ENCODE results near the gene DOCK4. TPM values are rescaled to one million over a fixed set of nuclear protein-coding genes. Genes with fewer than 3 reads are reported as not detected.
"Not testable (repeated sequence)": the region's sequence is repeated elsewhere in the genome, so short reads cannot be mapped to it uniquely, and the experiment has no call there.

The DOCK4 gene
- total RNA-seq, 1 donor from 2014 or later, result 51.2 TPM

GRCh38 chr7:112144284-112145059 lies 61.7 kb downstream of the DOCK4 start:
- DNase-seq (ENCODE audit: low spot score) (no peak), ATAC-seq (no peak)
- intact Hi-C loops (cut with DNase I), result no loop called here

- DNase-seq (ENCODE audit: low spot score) (no peak), ATAC-seq (no peak)
- intact Hi-C loops (cut with DNase I), result no loop called here
Measured at GRCh38 chr7:112143582-112143981, 62.6 kb downstream of the DOCK4 start.

GRCh38 chr7:112143136-112143535 lies 63.1 kb downstream of the DOCK4 start:
- intact Hi-C loops (cut with DNase I), result no loop called here
- DNase-seq (ENCODE audit: low spot score) (no peak), ATAC-seq (no peak)

DNA sequence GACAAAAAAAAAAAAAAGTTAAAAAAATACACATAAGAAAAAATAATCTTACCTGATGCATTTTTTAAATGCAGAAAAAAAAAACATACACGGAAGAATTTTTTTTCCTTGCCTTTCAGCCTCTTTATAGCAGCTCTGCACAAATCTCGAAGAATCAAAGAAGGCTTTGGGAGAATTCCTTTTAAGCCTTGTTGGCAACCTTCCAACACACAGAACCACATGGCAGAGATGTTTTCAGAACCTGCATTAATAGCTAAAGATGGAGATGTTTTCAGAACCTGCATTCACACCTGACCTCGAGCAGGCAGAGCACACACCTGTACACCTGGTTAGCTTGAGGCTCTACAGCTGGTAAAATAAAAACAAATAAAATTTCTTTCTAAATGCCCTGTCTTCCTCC lies 65.6 kb downstream of the DOCK4 start:
- intact Hi-C loops (cut with DNase I), result no loop called here
- no peak for DNase-seq (ENCODE audit: low spot score)
- no peak for ATAC-seq

DNA sequence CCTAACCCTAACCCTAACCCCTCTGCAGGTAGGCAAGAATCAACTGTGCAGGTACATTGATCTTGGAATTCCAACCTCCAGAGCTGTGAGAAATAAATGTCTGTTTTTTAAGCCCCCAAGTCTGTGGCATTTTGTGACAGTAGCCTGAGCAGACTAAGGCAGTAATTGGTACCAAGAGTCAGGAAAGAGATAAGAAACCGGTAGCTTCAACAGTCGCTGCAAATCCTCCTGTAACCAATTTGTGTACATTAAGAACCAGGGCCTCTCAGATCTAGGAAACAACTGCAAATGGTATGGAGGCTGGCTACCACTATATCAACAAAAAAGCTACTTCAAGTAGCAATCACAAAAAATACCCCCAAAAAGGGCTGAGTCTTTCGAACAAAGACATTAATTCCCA lies 67.3 kb downstream of the DOCK4 start:
- intact Hi-C loops (cut with DNase I), result loop anchor here (5.0 kb wide), 1 partner anchor 418 kb away; no protein-coding TSS in a partner anchor
- DNase-seq (ENCODE audit: low spot score) (no peak), ATAC-seq (no peak)

- no peak for ATAC-seq
- no peak for DNase-seq (ENCODE audit: low spot score)
- intact Hi-C loops (cut with DNase I), result loop anchor here (5.0 kb wide), 1 partner anchor 419 kb away; no protein-coding TSS in a partner anchor
Measured at GRCh38 chr7:112138325-112138852, 67.8 kb downstream of the DOCK4 start.

- no peak for DNase-seq (ENCODE audit: low spot score)
- intact Hi-C loops (cut with DNase I), result loop anchor here (5.0 kb wide), 1 partner anchor 420 kb away; no protein-coding TSS in a partner anchor
- no peak for ATAC-seq
Measured at GRCh38 chr7:112137141-112138101, 68.8 kb downstream of the DOCK4 start.

- intact Hi-C loops (cut with DNase I), result loop anchor here (5.0 kb wide), 1 partner anchor 421 kb away; no protein-coding TSS in a partner anchor
- ATAC-seq (no peak), DNase-seq (ENCODE audit: low spot score) (no peak)
Measured at GRCh38 chr7:112136271-112137008, 69.8 kb downstream of the DOCK4 start.

- intact Hi-C loops (cut with DNase I), result loop anchor here (5.0 kb wide), 1 partner anchor 421 kb away; no protein-coding TSS in a partner anchor
- ATAC-seq, result no peak
- DNase-seq (ENCODE audit: low spot score), result no peak
Measured at GRCh38 chr7:112135815-112136214, 70.4 kb downstream of the DOCK4 start.

- ATAC-seq, result no peak
Measured at GRCh38 chr7:112134039-112134438, 72.2 kb downstream of the DOCK4 start.

GRCh38 chr7:112133328-112133727 lies 72.9 kb downstream of the DOCK4 start:
- ATAC-seq (no peak), DNase-seq (ENCODE audit: low spot score) (no peak)
- intact Hi-C loops (cut with DNase I), result no loop called here

More at GRCh38 chr7:112134039-112134438, 72.2 kb downstream of the DOCK4 start:
- no peak for DNase-seq (ENCODE audit: low spot score)
- intact Hi-C loops (cut with DNase I), result no loop called here

DNA sequence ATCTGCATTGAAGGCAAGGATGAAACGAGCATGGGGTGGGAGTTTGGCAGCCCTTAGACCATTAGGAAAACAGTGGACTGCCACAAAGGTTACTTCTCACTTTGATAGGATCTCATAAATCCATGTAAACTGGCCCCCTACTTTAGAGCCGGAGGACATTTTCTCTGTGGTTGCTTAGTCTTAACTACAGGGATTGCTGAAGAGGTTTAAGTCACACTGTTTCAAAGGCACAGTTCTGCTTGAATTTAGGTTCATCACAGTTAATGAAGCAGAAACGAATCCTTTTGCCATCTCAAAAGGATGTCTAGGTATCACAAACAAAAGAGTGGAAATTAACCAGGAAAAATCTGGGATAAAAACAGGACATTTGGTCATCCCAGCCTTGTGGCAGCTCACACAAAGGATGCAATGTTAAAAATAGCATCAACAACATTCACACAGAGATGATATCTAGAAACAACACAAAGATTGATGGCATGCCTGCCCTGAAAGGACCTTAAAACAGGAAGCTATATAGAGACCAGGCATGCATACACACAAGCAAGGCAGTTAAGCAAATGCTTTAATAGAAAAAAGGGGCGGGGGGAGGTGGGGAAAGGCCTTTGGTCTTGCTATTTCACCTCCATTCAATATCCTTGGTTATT lies 74.0 kb downstream of the DOCK4 start:
- DNase-seq (ENCODE audit: low spot score) (no peak), ATAC-seq (no peak)
- intact Hi-C loops (cut with DNase I), result no loop called here

DNA sequence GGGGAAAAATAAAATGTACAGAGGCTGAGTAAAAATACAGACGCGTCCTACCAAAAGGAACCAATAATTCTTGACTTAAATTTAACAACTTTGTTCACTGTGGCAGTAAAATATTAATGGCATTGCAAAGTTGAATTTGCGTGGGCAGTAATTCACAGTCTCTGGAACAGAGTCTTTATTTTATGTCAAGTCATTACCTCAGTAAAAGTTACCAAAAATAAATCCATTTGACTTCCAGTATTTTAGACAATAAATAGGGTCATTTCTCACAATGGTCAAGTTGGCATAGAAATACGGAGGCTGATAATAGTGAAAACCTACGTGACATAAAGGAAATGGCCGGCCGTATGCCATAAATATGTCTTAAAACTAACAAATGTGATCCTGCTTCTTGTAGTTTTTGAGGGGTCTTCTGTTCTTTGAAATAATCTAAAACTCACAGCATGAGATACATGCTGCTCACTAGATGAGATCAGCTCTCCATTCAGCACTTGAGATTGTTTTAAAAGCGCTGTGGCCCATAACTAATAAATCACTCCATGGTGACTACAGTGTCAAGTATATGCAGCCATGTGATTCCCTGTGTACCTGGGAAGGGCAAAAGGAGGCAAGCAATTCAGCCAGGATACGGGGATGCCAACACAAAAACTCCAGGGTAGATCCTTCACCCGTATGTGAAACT lies 75.3 kb downstream of the DOCK4 start:
- ATAC-seq (no peak), DNase-seq (ENCODE audit: low spot score) (no peak)
- intact Hi-C loops (cut with DNase I), result no loop called here

DNA sequence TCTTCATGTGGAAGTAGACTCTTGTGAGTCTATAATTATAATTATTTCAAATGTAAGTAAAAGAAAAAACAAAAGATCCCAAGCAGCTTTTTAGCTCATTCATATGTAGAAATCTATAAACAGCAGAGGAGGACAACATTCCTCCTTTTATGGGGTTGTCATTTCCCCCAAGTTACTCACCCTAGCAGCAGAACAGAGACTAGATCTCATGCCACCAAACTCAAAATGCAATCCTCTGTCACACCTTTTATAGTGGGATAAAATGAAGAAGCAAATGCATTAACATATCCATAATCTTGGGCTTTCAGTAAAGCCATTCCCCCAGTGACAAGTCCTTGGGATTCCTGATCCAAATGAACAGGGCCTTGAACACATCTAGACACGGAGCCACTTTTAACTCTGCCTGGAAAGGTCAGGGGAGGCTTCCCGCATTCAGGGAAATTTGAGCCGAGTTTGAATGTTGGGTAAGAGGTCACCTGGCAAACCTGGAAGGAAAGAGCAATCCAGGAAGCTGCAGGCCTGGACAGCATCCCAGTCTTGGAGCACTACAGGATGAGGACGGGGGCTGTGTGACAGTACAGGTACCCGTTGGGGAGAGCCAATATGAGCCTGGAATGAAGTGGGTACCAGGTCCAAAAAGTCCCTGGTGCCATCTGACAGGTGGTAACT lies 76.4 kb downstream of the DOCK4 start:
- ATAC-seq (no peak), DNase-seq (ENCODE audit: low spot score) (no peak)
- intact Hi-C loops (cut with DNase I), result no loop called here

DNA sequence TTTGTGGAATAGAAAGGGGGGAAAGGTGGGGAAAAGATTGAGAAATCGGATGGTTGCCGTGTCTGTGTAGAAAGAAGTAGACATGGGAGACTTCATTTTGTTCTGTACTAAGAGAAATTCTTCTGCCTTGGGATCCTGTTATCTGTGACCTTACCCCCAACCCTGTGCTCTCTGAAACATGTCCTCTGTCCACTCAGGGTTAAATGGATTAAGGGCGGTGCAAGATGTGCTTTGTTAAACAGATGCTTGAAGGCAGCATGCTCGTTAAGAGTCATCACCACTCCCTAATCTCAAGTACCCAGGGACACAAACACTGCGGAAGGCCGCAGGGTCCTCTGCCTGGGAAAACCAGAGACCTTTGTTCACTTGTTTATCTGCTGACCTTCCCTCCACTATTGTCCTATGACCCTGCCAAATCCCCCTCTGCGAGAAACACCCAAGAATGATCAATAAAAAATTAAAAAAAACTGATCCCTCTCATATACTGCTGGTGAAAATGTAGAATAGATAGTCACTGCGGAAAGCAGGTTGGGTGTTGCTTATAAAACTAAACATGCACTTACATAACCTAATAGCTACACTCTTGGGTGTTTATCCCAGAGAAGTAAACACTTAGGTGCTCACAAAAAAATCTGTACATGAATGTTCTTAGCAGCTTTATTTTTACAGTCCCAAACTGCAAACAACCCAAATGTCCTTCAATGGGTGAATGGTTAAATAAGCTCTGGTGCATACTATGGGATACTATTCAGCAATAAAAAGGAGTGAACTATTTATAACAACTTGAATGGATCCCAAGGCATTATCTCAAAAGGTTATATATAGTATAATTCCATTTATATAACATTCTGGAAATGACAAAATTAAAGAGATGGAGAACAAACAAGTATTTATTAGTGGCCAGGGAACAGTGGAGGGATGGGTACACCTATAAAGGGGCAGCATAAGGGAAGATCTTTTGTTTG lies 77.5 kb downstream of the DOCK4 start:
- intact Hi-C loops (cut with DNase I); ATAC-seq; DNase-seq (ENCODE audit: low spot score): not testable (repeated sequence)

DNA sequence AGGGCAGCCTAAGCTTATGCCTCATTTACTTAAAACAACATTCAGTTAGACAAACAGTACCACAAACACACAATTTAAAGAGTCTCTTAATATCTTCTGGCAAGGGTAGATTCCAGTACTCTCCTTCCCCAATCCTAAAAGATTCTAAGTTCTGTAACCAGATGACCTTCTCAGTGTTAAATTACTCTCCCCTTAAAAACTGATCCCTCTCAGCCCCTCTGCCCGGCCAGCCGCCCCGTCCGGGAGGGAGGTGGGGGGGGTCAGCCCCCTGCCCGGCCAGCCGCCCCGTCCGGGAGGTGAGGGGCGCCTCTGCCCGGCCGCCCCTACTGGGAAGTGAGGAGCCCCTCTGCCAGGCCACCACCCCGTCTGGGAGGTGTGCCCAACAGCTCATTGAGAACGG lies 78.2 kb downstream of the DOCK4 start:
- DNase-seq (ENCODE audit: low spot score); intact Hi-C loops (cut with DNase I); ATAC-seq: not testable (repeated sequence)

Data from sciatic nerve (tissue), 2 donors.